Epithelial cell of esophagus (primary cell): ENCODE results near the gene ITPA.

Experiments used
- DNase-seq: peaks from one replicate; pipeline ENCODE4 v3.0.0; 2010; ENCODE audit warnings: low read depth
- H3K4me3 ChIP-seq: 2 replicates; pipeline ENCODE4 v1.5.1; 2011; ENCODE audit warnings: mild to moderate bottlenecking, low read length, control low read depth
- TF ChIP-seq, protein P1 (sequence below): IDR thresholded peaks from 2 replicates; pipeline ENCODE4 v1.5.1; 2011; ENCODE audit warnings: low read depth, mild to moderate bottlenecking, low read length, control low read depth, inconsistent platforms; ENCODE audit not compliant: insufficient read depth; ENCODE audit errors: missing control alignments

Gene ITPA

DNA sequence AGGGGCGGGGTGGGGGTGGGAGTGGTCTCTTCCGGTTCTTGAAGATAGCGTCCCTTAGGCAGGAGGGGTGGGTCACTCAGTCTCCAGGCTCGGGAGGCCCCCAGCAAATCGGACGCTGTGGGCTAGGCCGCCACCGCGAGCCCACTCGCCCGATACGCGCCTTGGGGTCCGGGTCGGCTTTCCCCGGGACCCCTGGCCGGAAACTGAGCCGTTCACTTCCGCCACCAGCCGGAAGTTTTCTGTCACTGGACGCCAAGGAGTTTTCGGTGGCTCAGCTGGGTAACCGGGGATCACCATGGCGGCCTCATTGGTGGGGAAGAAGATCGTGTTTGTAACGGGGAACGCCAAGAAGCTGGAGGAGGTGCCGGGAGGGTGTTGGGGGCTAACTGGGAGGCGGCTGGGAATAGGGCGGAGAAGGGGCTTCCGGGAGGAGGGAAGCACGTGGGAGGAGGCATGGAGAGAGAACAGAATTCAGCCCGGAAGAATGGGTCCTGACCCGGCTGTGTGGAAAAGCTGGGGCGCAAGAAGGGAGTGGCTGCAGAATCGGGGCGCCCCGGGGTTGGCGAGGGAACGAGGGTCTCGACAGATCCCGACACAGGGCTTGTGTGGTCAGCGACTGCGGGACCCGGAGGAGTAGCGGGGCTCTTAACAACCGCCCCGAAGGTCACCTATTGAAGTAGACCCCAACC lies at the start of gene ITPA:
ITPA (plus strand) TSS at position 242 of the 689 bp plus-strand sequence; CDS start at position 296, 54 bp downstream.
- TF ChIP-seq, protein P1, sequence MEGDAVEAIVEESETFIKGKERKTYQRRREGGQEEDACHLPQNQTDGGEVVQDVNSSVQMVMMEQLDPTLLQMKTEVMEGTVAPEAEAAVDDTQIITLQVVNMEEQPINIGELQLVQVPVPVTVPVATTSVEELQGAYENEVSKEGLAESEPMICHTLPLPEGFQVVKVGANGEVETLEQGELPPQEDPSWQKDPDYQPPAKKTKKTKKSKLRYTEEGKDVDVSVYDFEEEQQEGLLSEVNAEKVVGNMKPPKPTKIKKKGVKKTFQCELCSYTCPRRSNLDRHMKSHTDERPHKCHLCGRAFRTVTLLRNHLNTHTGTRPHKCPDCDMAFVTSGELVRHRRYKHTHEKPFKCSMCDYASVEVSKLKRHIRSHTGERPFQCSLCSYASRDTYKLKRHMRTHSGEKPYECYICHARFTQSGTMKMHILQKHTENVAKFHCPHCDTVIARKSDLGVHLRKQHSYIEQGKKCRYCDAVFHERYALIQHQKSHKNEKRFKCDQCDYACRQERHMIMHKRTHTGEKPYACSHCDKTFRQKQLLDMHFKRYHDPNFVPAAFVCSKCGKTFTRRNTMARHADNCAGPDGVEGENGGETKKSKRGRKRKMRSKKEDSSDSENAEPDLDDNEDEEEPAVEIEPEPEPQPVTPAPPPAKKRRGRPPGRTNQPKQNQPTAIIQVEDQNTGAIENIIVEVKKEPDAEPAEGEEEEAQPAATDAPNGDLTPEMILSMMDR: no peak
- peak within 1 kb of the TSS; percentile 95 for H3K4me3 ChIP-seq
- peak; percentile 36 for DNase-seq

DNA sequence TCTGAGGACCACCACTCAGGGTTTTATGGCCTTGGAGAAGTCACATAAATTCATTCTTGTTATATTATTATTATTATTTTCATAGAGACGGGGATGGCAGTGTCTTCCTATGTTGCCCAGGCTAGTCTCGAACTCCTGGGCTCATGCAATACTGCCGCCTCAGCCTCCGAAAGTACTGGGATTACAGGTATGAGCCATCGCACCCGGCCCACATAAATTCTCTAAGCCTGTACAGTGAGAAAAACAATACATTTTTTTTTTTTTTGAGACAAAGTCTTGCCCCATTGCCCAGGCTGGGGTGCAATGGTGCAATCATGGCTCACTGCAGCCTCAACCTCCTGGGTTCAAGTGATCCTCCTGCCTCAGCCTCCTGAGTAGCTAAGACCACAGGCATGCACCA lies 48.9 kb upstream of the ITPA start:
- no peak for DNase-seq
- H3K4me3 ChIP-seq: peak overlapping the region; percentile 90
- TF ChIP-seq, protein P1: no peak

DNA sequence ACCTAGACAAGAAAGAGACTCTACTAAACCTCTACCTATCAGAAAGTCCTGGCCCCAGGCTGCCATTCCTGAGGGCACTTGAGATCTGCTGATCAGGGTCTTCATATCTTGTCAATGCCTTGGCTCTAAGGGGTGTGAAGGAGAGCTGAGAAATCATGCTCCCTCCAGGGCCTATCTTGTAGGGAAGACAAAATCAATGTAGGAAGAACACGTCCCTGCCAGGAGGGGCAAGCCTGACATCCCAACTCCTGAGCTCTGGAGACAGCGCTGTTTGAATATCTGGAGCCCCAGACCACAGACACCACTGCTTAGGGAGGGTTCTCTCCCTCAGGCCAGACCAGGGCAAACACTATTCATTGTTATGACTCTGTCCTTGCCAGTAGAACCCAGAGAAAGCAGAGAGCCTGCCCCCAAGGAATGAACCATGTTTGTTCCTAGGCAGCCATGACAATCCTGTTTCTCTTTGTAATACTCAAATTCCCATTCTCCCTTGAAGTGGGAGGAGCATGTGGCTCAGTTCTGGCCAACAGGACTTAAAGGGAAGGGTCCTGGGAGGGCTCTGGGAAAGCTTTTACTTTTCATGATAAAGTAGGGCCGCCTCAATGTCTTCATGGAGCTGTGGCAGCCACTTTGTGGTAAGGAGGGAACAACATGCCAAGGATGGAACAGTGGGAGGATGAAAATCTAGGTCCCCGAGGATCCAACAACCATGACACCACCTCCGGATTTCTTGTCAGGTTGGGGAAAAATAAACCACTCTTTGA lies 47.8 kb upstream of the ITPA start:
- TF ChIP-seq, protein P1: no peak
- DNase-seq: no peak
- H3K4me3 ChIP-seq: no peak overlapping the region

DNA sequence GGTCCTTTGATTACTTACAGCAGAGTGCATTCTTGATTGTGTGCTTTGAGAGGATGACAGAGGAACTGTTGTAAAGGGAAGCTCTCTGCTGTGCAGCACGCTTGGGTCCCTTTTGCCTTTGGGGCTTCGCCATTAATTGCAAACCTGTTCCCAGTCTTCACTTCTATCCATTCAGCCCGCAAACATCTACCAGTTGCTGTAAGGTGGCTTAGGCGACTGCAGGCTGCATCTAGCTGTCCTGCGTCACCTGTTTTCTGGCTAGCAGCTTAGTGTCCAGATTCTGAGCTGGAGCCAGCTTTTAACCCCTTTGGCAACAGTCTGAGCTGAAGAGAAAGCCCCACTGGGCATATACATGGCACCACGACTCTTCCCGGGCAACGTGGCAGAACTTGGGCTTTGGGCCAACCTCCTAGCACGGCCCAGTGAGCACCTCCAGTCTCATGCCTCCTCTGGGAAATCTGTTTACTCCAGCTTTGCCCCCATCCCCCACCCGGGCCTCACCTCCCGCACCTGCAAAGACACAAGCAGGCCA lies 47.2 kb upstream of the ITPA start:
- no peak for DNase-seq
- no peak overlapping the region for H3K4me3 ChIP-seq
- TF ChIP-seq, protein P1: no peak

DNA sequence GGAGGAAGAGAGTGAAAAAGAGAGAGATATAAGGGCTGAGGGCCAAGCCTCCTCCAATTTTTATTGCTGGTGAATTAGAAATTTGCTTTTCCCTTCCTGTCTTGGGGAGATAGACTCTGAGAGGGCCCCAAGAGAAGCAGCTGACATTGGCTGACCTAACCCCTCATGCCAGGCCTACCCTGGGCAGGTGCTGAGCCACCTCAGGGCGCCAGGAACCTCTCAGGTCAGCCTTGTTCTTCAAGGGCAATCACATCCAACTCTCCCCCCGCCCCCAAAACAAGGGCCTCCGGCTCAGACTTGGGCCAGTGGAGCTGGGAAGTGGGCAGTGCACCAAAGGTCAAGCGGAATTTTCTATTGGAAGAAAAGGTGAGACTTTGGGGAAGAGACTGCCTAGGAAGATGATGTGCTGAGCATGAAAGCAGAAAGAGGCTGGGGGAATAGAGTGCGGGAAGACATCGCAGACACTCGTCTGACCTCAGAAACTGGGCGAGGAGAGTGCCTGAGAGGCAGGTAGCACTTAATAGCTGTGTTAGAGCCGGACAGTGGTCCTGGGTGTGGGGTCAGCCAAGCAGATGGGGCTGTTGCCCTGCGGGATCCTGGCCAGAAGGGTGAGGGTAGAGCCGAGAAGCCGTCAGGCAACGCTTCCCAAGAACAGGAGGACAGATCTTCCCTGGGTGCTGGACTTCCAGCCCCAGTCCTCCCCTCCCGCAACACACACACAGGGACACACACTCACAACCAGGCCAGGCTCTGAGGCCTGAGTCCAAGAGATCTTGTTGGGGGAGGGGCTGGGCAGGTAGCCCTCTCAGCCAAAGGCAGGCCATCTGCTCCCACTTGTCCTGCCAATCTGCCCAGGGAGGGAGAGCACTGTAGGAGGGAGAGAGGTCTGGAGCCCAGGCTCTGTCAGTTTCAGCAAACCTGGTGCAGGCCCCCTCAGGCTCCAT lies 45.9 kb upstream of the ITPA start:
- TF ChIP-seq, protein P1: no peak
- DNase-seq: no peak
- no peak overlapping the region for H3K4me3 ChIP-seq

DNA sequence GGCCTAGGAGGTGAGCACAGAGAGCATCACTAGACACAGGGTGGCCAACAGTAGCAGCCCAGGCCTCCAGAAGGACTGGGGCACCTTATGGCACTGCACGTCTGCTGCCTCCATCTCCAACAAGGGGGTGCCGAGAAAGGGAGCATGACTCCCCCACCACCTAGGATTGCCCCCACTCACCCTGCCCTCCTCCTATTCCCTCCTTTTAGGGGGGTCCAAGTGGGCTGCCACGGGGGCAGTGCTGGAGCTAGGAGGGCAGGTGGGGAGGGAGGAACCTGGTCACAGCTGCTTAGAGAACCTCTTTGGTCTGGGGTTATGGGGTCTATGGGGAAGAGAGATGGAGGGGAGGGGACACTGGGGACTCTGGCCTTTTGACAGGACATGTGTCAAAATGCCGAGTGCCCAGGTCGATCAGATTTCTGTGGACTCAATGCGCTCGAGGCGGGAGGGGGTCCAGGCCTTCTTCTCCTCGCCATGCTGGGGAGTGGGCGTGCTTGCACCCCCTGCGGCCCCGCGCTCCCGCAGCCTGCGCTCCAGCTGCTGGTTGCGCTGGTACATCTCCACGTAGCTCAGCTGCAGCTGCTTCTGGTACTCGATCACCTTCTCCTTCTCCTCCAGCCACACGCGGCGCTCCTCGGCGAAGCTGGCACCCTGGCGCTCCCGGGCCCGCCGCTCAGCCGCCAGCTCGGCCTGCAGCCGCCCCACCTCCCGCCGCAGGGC lies 45.1 kb upstream of the ITPA start:
- TF ChIP-seq, protein P1: no peak
- H3K4me3 ChIP-seq: no peak overlapping the region
- no peak for DNase-seq
